ENCODE data around the gene CBS.
"Not testable (repeated sequence)": the region's sequence is repeated elsewhere in the genome, so short reads cannot be mapped to it uniquely, and the experiment has no call there.

The CBS gene

DNA sequence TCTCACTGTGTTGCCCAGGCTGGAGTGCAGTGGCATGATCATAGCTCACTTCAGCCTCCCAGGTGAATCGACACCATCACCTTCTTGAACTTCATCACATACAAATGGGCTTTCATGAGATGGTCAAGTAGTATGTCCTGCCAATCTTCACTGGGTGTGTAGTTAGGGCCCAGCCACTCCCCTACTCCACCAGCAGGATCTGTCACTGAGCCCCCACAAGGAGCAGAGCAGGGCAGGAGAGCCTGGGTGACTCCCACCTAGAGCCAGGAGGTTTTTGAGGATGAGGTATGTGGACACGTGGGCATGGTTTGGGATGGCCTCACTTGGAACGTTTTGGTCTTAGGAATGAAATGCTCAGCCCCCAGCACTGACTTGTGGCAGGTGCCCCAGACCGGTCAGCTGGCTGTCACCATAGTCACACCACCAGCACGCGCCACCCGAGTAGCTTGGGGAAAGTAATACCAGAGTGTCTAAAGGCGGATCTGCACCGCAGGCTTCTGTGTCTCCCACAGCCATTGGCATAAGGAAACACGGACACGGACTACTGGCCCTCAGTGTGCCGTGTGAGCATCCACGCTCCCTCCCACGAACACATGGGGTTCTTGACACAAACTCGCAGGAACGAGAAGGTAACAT, 16.5 kb upstream of the CBS start:
- not testable (repeated sequence) for H3K27me3 ChIP-seq (ENCODE audit: control insufficient read depth, insufficient read depth, low read length); H3K4me3 ChIP-seq (ENCODE audit: low read depth, low read length); H3K9me3 ChIP-seq (ENCODE audit: control insufficient read depth, insufficient read depth, low read length); H3K9ac ChIP-seq (ENCODE audit: low read depth, low read length); H3K27ac ChIP-seq (ENCODE audit: low read depth, low read length); H3K4me1 ChIP-seq (ENCODE audit: control insufficient read depth, insufficient read depth, low read length); H3K36me3 ChIP-seq (ENCODE audit: control insufficient read depth, insufficient read depth, low read length)

DNA sequence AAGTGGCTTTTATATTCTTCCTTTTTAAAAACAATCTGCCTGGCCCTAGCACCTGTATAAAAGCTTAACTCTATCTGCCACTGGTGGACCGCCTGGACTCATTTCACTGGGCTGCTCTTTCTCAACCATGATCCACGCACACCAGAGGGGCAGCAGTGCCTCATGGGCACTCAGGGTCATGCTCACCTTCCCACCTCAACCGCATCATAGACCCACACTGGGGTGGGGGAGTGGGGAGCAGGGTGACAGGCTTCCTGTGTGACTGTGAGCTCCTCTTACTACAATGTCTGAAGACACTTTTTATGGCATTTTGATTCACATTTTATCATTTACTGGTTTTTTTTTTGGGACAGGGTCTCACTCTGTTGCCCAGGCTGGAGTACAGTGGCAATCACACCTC, 15.3 kb upstream of the CBS start:
- not testable (repeated sequence) for H3K9me3 ChIP-seq (ENCODE audit: control insufficient read depth, insufficient read depth, low read length); H3K36me3 ChIP-seq (ENCODE audit: control insufficient read depth, insufficient read depth, low read length); H3K27ac ChIP-seq (ENCODE audit: low read depth, low read length); H3K4me1 ChIP-seq (ENCODE audit: control insufficient read depth, insufficient read depth, low read length); H3K27me3 ChIP-seq (ENCODE audit: control insufficient read depth, insufficient read depth, low read length); H3K9ac ChIP-seq (ENCODE audit: low read depth, low read length); H3K4me3 ChIP-seq (ENCODE audit: low read depth, low read length)

- not testable (repeated sequence) for H3K9me3 ChIP-seq (ENCODE audit: control insufficient read depth, insufficient read depth, low read length); H3K4me1 ChIP-seq (ENCODE audit: control insufficient read depth, insufficient read depth, low read length); H3K27ac ChIP-seq (ENCODE audit: low read depth, low read length); H3K9ac ChIP-seq (ENCODE audit: low read depth, low read length); H3K27me3 ChIP-seq (ENCODE audit: control insufficient read depth, insufficient read depth, low read length); H3K4me3 ChIP-seq (ENCODE audit: low read depth, low read length); H3K36me3 ChIP-seq (ENCODE audit: control insufficient read depth, insufficient read depth, low read length)
Observed at GRCh38 chr21:43089463-43089862, 13.8 kb upstream of the CBS start.

DNA sequence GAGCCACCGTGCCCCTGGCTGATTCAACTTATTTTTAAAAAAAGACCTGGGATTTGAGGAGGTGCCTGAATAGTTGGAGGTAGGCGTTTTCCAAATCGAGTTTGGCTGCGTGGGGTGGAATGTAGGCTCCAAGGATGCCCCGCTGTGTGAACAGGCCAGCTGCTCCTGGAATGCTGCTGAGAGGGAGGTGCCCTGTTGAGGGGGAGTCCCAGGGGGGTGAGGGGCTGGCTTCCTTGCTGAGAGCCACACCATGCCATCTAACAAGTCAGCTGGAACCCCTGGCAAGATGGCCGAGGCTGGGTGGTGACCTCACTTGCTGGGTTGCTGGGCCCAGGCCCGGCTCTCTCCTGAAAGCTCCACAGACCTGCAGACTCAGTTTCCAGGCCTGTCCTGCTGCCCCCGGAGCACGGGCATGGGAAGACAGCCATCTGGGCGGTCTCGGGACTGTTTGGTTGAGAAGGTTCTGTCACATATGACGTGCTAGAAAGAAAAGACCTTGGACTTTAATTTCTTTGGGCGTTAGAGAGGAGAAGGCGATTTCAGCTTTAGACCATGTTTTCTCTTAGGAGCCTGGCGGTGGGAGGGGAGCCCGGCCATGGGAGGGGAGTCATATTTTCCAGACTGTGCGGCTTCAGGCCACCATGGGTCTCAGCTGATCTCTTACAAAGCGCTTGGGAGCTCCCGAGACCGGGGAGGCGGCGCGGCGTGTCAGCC, 7.1 kb upstream of the CBS start:
- H3K9me3 ChIP-seq (ENCODE audit: control insufficient read depth, insufficient read depth, low read length); H3K4me3 ChIP-seq (ENCODE audit: low read depth, low read length); H3K4me1 ChIP-seq (ENCODE audit: control insufficient read depth, insufficient read depth, low read length); H3K9ac ChIP-seq (ENCODE audit: low read depth, low read length); H3K27me3 ChIP-seq (ENCODE audit: control insufficient read depth, insufficient read depth, low read length); H3K27ac ChIP-seq (ENCODE audit: low read depth, low read length); H3K36me3 ChIP-seq (ENCODE audit: control insufficient read depth, insufficient read depth, low read length): not testable (repeated sequence)

- H3K27me3 ChIP-seq (ENCODE audit: control insufficient read depth, insufficient read depth, low read length); H3K4me3 ChIP-seq (ENCODE audit: low read depth, low read length); H3K27ac ChIP-seq (ENCODE audit: low read depth, low read length); H3K9ac ChIP-seq (ENCODE audit: low read depth, low read length); H3K36me3 ChIP-seq (ENCODE audit: control insufficient read depth, insufficient read depth, low read length); H3K4me1 ChIP-seq (ENCODE audit: control insufficient read depth, insufficient read depth, low read length); H3K9me3 ChIP-seq (ENCODE audit: control insufficient read depth, insufficient read depth, low read length): not testable (repeated sequence)
Observed at GRCh38 chr21:43076643-43077042, 1.0 kb upstream of the CBS start.

DNA sequence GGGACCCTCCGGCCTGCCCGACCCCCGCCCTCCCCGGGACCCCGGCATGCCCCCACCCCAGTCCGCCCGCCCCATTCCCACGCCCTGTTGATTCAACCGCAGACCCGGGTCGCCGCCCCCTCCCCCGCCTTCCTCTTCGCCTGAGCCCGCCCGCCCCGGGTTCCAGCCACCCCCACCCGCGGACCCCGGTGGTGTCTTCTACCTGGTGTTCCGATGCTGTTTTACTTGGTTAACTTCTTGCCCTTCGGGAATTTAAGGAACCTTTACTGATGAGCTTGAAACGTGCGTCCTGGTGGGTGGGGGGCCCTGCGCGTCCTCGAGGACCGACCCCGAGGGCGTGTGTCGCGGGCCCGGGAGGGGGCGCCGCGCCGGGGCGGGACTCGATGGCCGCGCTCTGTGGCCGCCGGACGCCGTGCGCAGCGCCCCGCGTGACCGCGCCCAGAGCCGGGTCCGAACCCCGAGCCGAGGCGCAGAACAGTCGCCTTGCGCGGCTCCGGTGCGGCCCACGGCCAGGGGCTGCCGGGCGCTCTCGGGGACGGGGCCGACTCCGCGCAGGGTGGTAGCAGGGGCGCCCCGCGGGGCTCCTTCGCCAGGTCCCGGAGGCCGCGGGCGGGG, 495 bp upstream of the CBS start:
- H3K9me3 ChIP-seq (ENCODE audit: control insufficient read depth, insufficient read depth, low read length); H3K4me1 ChIP-seq (ENCODE audit: control insufficient read depth, insufficient read depth, low read length); H3K36me3 ChIP-seq (ENCODE audit: control insufficient read depth, insufficient read depth, low read length); H3K27me3 ChIP-seq (ENCODE audit: control insufficient read depth, insufficient read depth, low read length); H3K4me3 ChIP-seq (ENCODE audit: low read depth, low read length); H3K9ac ChIP-seq (ENCODE audit: low read depth, low read length); H3K27ac ChIP-seq (ENCODE audit: low read depth, low read length): not testable (repeated sequence)

GRCh38 chr21:43074401-43075169, 1.1 kb downstream of the CBS start:
- not testable (repeated sequence) for H3K27me3 ChIP-seq (ENCODE audit: control insufficient read depth, insufficient read depth, low read length); H3K4me3 ChIP-seq (ENCODE audit: low read depth, low read length); H3K27ac ChIP-seq (ENCODE audit: low read depth, low read length); H3K9ac ChIP-seq (ENCODE audit: low read depth, low read length); H3K36me3 ChIP-seq (ENCODE audit: control insufficient read depth, insufficient read depth, low read length); H3K4me1 ChIP-seq (ENCODE audit: control insufficient read depth, insufficient read depth, low read length); H3K9me3 ChIP-seq (ENCODE audit: control insufficient read depth, insufficient read depth, low read length)

DNA sequence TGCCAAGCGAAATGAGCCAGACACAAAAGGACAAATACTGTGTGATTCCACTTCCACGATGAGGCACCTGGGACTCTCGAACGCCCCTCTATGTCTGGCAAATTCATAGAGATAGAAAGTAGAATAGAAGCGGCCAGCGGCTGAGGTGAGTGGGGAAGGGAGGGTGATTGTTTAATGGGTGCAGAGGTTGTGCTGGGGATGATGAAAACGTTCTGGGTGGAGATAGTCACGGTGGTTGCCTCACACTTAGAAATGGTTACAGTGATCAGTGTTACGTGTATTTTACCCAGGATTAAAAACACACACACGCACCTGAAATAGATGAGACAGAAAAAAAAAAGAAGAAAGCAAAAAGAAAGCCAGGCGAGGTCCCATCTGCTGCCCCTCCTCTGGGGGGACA, 2.9 kb downstream of the CBS start:
- not testable (repeated sequence) for H3K9me3 ChIP-seq (ENCODE audit: control insufficient read depth, insufficient read depth, low read length); H3K36me3 ChIP-seq (ENCODE audit: control insufficient read depth, insufficient read depth, low read length); H3K4me1 ChIP-seq (ENCODE audit: control insufficient read depth, insufficient read depth, low read length); H3K4me3 ChIP-seq (ENCODE audit: low read depth, low read length); H3K27me3 ChIP-seq (ENCODE audit: control insufficient read depth, insufficient read depth, low read length); H3K27ac ChIP-seq (ENCODE audit: low read depth, low read length); H3K9ac ChIP-seq (ENCODE audit: low read depth, low read length)

DNA sequence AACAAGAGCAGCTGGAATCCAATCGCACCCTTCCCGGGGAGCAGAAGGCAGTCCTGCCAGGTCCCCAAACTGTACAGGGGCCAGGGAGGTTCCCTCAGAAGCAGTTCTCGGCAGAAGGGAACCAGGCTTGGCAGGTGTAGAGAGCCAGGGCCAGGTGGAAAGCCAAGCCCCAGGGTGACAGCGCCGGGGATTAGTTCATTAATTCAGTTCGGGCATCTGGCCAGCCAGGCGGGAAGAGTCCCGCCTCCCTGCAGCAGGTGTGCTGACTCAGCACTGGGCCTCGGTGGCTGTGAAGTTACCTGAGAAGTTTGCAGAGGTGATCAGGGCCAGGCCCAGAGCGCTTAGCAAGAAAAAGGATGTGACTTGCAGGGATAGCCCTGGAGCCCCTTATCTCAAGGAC, 6.0 kb downstream of the CBS start:
- not testable (repeated sequence) for H3K27ac ChIP-seq (ENCODE audit: low read depth, low read length); H3K4me1 ChIP-seq (ENCODE audit: control insufficient read depth, insufficient read depth, low read length); H3K4me3 ChIP-seq (ENCODE audit: low read depth, low read length); H3K9me3 ChIP-seq (ENCODE audit: control insufficient read depth, insufficient read depth, low read length); H3K36me3 ChIP-seq (ENCODE audit: control insufficient read depth, insufficient read depth, low read length); H3K27me3 ChIP-seq (ENCODE audit: control insufficient read depth, insufficient read depth, low read length); H3K9ac ChIP-seq (ENCODE audit: low read depth, low read length)

DNA sequence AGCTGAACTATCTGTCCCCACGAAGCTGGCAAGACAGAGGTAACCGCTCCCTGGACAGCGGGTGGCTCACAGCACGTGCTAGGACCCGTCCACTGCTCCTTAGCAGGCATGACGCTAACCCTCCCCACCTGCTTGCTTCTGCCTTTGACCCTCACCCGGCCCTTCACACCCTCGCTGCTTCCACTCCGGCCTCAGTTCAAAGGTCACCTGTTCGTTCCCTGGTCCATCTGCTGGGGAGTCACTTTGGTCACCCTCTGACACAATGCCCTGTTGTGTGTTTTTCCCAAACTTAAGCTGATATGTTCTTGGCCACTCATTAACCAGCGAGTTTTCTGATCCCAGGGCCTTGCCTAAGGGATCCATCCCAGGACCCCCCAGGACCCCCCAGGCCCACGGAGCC, 7.6 kb downstream of the CBS start:
- not testable (repeated sequence) for H3K4me3 ChIP-seq (ENCODE audit: low read depth, low read length); H3K36me3 ChIP-seq (ENCODE audit: control insufficient read depth, insufficient read depth, low read length); H3K4me1 ChIP-seq (ENCODE audit: control insufficient read depth, insufficient read depth, low read length); H3K9ac ChIP-seq (ENCODE audit: low read depth, low read length); H3K9me3 ChIP-seq (ENCODE audit: control insufficient read depth, insufficient read depth, low read length); H3K27ac ChIP-seq (ENCODE audit: low read depth, low read length); H3K27me3 ChIP-seq (ENCODE audit: control insufficient read depth, insufficient read depth, low read length)

DNA sequence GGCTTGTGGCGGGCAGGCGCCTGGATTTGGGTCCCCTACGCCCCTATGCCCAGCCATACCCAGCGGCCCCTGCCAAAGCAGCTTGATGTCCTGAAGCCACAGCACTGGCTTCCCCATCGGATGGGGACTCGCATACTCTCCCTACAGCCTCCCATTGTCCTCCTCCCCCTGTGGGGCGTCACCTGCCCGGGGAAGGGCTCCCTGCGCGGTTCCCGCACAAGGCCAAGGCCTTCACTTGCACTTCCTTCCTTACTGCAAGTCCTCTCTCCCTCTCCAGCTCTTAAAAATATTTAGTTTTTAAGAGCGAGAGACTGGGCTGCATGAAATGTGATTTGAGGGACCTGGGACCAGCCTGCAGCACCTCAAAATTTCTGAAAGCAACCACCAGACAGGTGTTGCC, 8.9 kb downstream of the CBS start:
- not testable (repeated sequence) for H3K27me3 ChIP-seq (ENCODE audit: control insufficient read depth, insufficient read depth, low read length); H3K36me3 ChIP-seq (ENCODE audit: control insufficient read depth, insufficient read depth, low read length); H3K9ac ChIP-seq (ENCODE audit: low read depth, low read length); H3K4me1 ChIP-seq (ENCODE audit: control insufficient read depth, insufficient read depth, low read length); H3K27ac ChIP-seq (ENCODE audit: low read depth, low read length); H3K4me3 ChIP-seq (ENCODE audit: low read depth, low read length); H3K9me3 ChIP-seq (ENCODE audit: control insufficient read depth, insufficient read depth, low read length)
